Measurements from ENCODE around the gene GPX3. TPM values are rescaled to one million over a fixed set of nuclear protein-coding genes. Genes with fewer than 3 reads are reported as not detected.

The GPX3 gene
- total and polyA plus RNA-seq, 9 of the 15 experiments (the other 6 are each of a cell fraction or from before 2014, with no cell fraction given) = 0.25 to 0.86 TPM; not detected in 7

DNA sequence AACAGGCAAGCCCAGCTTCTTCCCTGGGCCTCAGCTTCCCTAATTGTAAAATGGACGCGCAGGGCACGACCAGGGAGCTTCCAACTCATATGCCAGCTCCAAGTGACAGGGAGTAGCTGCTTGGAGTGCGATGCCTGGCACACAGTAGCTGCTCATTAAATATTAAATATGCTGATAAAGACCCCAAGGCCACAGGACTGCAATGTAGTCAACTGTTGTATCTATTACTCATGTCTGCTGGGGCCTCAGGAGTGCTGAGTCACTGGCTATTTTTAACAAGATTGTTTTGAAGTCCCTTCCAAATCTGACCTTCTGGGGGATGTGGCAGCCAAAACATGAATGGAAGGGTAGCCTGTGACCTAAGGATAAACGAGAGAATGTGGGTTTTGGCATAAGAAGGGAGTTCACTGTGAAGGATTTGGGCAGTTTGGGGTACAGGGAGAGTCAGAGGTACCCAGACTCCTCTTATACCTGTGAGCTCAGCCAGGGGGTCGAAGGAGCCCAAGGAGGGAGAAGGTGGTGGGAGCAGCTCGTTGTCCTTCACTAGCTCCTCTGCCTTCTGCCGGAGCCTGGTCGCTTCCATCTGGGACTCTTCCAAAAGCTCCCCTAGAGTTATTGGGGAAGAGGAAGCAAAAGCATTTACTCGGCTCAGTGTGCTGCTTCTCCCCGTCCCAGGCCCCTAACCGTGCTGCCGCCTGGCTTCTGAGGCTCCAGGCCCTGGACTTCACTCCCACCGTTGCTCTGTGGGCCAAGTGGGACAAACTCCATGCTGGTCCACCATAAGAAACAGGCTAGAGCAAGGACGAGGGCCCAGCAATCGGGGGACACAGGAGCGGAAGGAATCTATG is 43.0 kb downstream of the GPX3 start (continued):
- TF ChIP-seq, protein P1, sequence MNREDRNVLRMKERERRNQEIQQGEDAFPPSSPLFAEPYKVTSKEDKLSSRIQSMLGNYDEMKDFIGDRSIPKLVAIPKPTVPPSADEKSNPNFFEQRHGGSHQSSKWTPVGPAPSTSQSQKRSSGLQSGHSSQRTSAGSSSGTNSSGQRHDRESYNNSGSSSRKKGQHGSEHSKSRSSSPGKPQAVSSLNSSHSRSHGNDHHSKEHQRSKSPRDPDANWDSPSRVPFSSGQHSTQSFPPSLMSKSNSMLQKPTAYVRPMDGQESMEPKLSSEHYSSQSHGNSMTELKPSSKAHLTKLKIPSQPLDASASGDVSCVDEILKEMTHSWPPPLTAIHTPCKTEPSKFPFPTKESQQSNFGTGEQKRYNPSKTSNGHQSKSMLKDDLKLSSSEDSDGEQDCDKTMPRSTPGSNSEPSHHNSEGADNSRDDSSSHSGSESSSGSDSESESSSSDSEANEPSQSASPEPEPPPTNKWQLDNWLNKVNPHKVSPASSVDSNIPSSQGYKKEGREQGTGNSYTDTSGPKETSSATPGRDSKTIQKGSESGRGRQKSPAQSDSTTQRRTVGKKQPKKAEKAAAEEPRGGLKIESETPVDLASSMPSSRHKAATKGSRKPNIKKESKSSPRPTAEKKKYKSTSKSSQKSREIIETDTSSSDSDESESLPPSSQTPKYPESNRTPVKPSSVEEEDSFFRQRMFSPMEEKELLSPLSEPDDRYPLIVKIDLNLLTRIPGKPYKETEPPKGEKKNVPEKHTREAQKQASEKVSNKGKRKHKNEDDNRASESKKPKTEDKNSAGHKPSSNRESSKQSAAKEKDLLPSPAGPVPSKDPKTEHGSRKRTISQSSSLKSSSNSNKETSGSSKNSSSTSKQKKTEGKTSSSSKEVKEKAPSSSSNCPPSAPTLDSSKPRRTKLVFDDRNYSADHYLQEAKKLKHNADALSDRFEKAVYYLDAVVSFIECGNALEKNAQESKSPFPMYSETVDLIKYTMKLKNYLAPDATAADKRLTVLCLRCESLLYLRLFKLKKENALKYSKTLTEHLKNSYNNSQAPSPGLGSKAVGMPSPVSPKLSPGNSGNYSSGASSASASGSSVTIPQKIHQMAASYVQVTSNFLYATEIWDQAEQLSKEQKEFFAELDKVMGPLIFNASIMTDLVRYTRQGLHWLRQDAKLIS (CRISPR knock-in tag; IDR thresholded peaks at IDR 0.05) = no peak
- TF ChIP-seq HDAC2 (IDR thresholded peaks at IDR 0.05) = peak; percentile 76; the same call in 1 of the 2 replicates
- TF ChIP-seq PRPF4 (IDR thresholded peaks at IDR 0.05; ENCODE audit: insufficient read depth, low read depth, low read length, poor library complexity, severe bottlenecking) = no peak
- no peak for TF ChIP-seq HNRNPH1 (optimal IDR thresholded peaks at IDR 0.05; ENCODE audit: low read depth, low read length)
- TF ChIP-seq CBFB (CRISPR knock-in tag; IDR thresholded peaks at IDR 0.05) = no peak
- TF ChIP-seq, protein P2, sequence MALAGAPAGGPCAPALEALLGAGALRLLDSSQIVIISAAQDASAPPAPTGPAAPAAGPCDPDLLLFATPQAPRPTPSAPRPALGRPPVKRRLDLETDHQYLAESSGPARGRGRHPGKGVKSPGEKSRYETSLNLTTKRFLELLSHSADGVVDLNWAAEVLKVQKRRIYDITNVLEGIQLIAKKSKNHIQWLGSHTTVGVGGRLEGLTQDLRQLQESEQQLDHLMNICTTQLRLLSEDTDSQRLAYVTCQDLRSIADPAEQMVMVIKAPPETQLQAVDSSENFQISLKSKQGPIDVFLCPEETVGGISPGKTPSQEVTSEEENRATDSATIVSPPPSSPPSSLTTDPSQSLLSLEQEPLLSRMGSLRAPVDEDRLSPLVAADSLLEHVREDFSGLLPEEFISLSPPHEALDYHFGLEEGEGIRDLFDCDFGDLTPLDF (CRISPR knock-in tag; IDR thresholded peaks at IDR 0.05) = no peak
- TF ChIP-seq, protein P3, sequence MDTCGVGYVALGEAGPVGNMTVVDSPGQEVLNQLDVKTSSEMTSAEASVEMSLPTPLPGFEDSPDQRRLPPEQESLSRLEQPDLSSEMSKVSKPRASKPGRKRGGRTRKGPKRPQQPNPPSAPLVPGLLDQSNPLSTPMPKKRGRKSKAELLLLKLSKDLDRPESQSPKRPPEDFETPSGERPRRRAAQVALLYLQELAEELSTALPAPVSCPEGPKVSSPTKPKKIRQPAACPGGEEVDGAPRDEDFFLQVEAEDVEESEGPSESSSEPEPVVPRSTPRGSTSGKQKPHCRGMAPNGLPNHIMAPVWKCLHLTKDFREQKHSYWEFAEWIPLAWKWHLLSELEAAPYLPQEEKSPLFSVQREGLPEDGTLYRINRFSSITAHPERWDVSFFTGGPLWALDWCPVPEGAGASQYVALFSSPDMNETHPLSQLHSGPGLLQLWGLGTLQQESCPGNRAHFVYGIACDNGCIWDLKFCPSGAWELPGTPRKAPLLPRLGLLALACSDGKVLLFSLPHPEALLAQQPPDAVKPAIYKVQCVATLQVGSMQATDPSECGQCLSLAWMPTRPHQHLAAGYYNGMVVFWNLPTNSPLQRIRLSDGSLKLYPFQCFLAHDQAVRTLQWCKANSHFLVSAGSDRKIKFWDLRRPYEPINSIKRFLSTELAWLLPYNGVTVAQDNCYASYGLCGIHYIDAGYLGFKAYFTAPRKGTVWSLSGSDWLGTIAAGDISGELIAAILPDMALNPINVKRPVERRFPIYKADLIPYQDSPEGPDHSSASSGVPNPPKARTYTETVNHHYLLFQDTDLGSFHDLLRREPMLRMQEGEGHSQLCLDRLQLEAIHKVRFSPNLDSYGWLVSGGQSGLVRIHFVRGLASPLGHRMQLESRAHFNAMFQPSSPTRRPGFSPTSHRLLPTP (IDR thresholded peaks at IDR 0.05; ENCODE audit: borderline replicate concordance, extremely low read depth, insufficient read length) = no peak
- TF ChIP-seq ZNF239 (CRISPR knock-in tag; IDR thresholded peaks at IDR 0.05) = peak; percentile 50
- TF ChIP-seq, protein P4, sequence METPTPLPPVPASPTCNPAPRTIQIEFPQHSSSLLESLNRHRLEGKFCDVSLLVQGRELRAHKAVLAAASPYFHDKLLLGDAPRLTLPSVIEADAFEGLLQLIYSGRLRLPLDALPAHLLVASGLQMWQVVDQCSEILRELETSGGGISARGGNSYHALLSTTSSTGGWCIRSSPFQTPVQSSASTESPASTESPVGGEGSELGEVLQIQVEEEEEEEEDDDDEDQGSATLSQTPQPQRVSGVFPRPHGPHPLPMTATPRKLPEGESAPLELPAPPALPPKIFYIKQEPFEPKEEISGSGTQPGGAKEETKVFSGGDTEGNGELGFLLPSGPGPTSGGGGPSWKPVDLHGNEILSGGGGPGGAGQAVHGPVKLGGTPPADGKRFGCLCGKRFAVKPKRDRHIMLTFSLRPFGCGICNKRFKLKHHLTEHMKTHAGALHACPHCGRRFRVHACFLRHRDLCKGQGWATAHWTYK (CRISPR knock-in tag; IDR thresholded peaks at IDR 0.05) = no peak
- no peak for TF ChIP-seq PTBP1 (IDR thresholded peaks at IDR 0.05; ENCODE audit: low read depth, low read length)
- no peak for TF ChIP-seq SIX5 (IDR thresholded peaks at IDR 0.05; ENCODE audit: borderline replicate concordance in 1 of 2, insufficient read depth in 1 of 2, low read depth in 1 of 2, low read length in 2 of 2)
- TF ChIP-seq ZNF561 (CRISPR knock-in tag; conservative IDR thresholded peaks at IDR 0.05) = no peak
- no peak for TF ChIP-seq ZC3H11A (IDR thresholded peaks at IDR 0.05; ENCODE audit: low read depth, low read length)
- no peak for TF ChIP-seq RHOXF2B (CRISPR knock-in tag; conservative IDR thresholded peaks at IDR 0.05)
- TF ChIP-seq HEY1 (CRISPR knock-in tag; IDR thresholded peaks at IDR 0.05; ENCODE audit: borderline replicate concordance) = no peak
- TF ChIP-seq ZNF347 (CRISPR knock-in tag; IDR thresholded peaks at IDR 0.05; ENCODE audit: low read depth) = no peak
- no peak for TF ChIP-seq NR1H2 (CRISPR knock-in tag; IDR thresholded peaks at IDR 0.05)
- no peak for TF ChIP-seq FIP1L1 (IDR thresholded peaks at IDR 0.05; ENCODE audit: low read depth, low read length, poor library complexity, severe bottlenecking)

Measured in K562 (cell line).